ENCODE measurements around the gene SCUBE2. TPM values are rescaled to one million over a fixed set of nuclear protein-coding genes. Genes with fewer than 3 reads are reported as not detected.

The SCUBE2 gene
- total RNA-seq, 3 donors from 2014 or later (not counting 1 experiment from before 2014, with no cell fraction given), result not detected

DNA sequence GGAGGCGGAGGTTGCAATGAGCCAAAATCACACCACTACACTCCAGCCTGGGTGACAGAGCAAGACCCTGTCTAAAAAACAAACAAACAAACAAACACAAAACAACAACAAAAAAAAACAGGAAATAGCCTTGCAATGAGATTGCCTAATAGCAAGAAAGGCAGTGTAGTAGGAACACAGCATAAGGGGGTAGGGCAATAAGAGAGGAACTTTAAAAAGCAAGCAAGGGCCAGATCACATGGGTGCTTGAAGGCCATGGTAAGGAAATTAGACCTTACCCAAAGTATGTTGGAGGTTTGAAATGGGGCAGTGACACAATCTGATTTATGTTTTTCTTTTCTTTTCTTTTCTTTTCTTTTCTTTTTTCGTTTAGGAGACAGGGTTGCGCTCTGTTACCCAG is 52.9 kb downstream of the SCUBE2 start:
- H3K27ac ChIP-seq (ENCODE audit: low read length), result no peak overlapping the region
- WGBS (ENCODE audit: insufficient coverage), result 84% methylated on average over 3 of the region's 3 CpGs
- intact Hi-C loops (cut with micrococcal nuclease), result no loop called here
- no peaks in the 10 kb centered on the region for H3K9me3 ChIP-seq (ENCODE audit: control insufficient read depth, insufficient read depth, low read length)
- no peaks in the 10 kb centered on the region for H3K4me1 ChIP-seq (ENCODE audit: control insufficient read depth, insufficient read depth, low read length)
- ATAC-seq (no peak), DNase-seq (no peak)
- no peaks in the 10 kb centered on the region for H3K36me3 ChIP-seq (ENCODE audit: control insufficient read depth, insufficient read depth, low read length)
- H3K9me3 Mint-ChIP-seq, result no peaks in the 10 kb centered on the region
- no peaks in the 10 kb centered on the region for H3K36me3 Mint-ChIP-seq
- H3K27me3 ChIP-seq (ENCODE audit: control insufficient read depth, insufficient read depth, low read length), result no peaks in the 10 kb centered on the region
- H3K4me3 Mint-ChIP-seq, result no peak overlapping the region
- peaks cover 3 to 13% of the 10 kb centered on the region in 2 donors for H3K27me3 Mint-ChIP-seq (ENCODE audit: low read depth in 2 of 2)
- TF ChIP-seq CTCF (IDR thresholded peaks at IDR 0.05), result no peak
- no peak overlapping the region for H3K4me3 ChIP-seq (ENCODE audit: low read length)
- H3K27ac Mint-ChIP-seq, result no peak overlapping the region
- H3K4me1 Mint-ChIP-seq, result no peaks in the 10 kb centered on the region

DNA sequence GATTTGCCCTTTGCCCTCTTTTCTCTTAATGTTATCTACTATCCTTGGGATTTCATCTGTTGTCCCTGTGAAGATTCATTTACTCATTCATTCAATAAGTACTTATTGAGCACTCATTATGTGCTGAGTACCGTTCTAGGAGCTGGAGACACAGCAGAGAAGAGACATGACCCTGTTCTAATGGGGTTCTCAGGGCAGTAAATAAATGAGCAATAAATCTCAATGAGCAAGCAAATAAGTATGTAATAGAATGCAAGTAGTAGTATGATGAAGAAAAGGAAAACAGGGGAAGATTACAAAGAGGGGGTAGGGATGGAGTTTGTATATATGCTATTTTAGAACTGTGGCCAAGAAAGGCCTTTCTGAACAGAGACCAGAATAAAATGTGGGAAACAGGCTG is 53.4 kb downstream of the SCUBE2 start:
- H3K9me3 ChIP-seq (ENCODE audit: control insufficient read depth, insufficient read depth, low read length), result no peaks in the 10 kb centered on the region
- no peaks in the 10 kb centered on the region for H3K36me3 ChIP-seq (ENCODE audit: control insufficient read depth, insufficient read depth, low read length)
- no peak for DNase-seq
- 95% methylated on average over 1 of the region's 1 CpG for WGBS (ENCODE audit: insufficient coverage)
- no peaks in the 10 kb centered on the region for H3K27me3 ChIP-seq (ENCODE audit: control insufficient read depth, insufficient read depth, low read length)
- H3K4me1 Mint-ChIP-seq, result no peaks in the 10 kb centered on the region
- no peak for TF ChIP-seq CTCF (IDR thresholded peaks at IDR 0.05)
- no peak overlapping the region for H3K4me3 Mint-ChIP-seq
- peaks cover 3 to 13% of the 10 kb centered on the region in 2 donors for H3K27me3 Mint-ChIP-seq (ENCODE audit: low read depth in 2 of 2)
- H3K9me3 Mint-ChIP-seq, result no peaks in the 10 kb centered on the region
- H3K4me1 ChIP-seq (ENCODE audit: control insufficient read depth, insufficient read depth, low read length), result no peaks in the 10 kb centered on the region
- H3K27ac ChIP-seq (ENCODE audit: low read length), result no peak overlapping the region
- no peak for ATAC-seq
- H3K27ac Mint-ChIP-seq, result no peak overlapping the region
- no peak overlapping the region for H3K4me3 ChIP-seq (ENCODE audit: low read length)
- intact Hi-C loops (cut with micrococcal nuclease), result no loop called here
- no peaks in the 10 kb centered on the region for H3K36me3 Mint-ChIP-seq

- Histone ChIP-seq H3K36me3 (ENCODE audit: control insufficient read depth, insufficient read depth, low read length) (no peaks in the 10 kb centered on the region), H3K27ac (ENCODE audit: low read length) (no peak overlapping the region), H3K4me3 (ENCODE audit: low read length) (no peak overlapping the region), H3K27me3 (ENCODE audit: control insufficient read depth, insufficient read depth, low read length) (no peaks in the 10 kb centered on the region), H3K4me1 (ENCODE audit: control insufficient read depth, insufficient read depth, low read length) (no peaks in the 10 kb centered on the region), H3K9me3 (ENCODE audit: control insufficient read depth, insufficient read depth, low read length) (no peaks in the 10 kb centered on the region)
- no peak for TF ChIP-seq CTCF (IDR thresholded peaks at IDR 0.05)
- 70% methylated on average over 7 of the region's 7 CpGs for WGBS (ENCODE audit: insufficient coverage)
- ATAC-seq (no peak), DNase-seq (no peak)
- Mint-ChIP-seq H3K4me1 (no peaks in the 10 kb centered on the region), H3K9me3 (no peaks in the 10 kb centered on the region), H3K36me3 (no peaks in the 10 kb centered on the region), H3K27me3 (ENCODE audit: low read depth in 2 of 2) (peaks cover 3 to 13% of the 10 kb centered on the region in 2 donors), H3K27ac (no peak overlapping the region), H3K4me3 (no peak overlapping the region)
- intact Hi-C loops (cut with micrococcal nuclease), result no loop called here
Measured at GRCh38 chr11:9037046-9037780, 54.2 kb downstream of the SCUBE2 start.

- H3K4me3 Mint-ChIP-seq, result no peak overlapping the region
- no peak for TF ChIP-seq CTCF (IDR thresholded peaks at IDR 0.05)
- intact Hi-C loops (cut with micrococcal nuclease), result no loop called here
- Histone ChIP-seq H3K9me3 (ENCODE audit: control insufficient read depth, insufficient read depth, low read length) (no peaks in the 10 kb centered on the region), H3K36me3 (ENCODE audit: control insufficient read depth, insufficient read depth, low read length) (no peaks in the 10 kb centered on the region), H3K4me3 (ENCODE audit: low read length) (no peak overlapping the region), H3K4me1 (ENCODE audit: control insufficient read depth, insufficient read depth, low read length) (no peaks in the 10 kb centered on the region), H3K27me3 (ENCODE audit: control insufficient read depth, insufficient read depth, low read length) (no peaks in the 10 kb centered on the region), H3K27ac (ENCODE audit: low read length) (no peak overlapping the region)
- no peak for ATAC-seq
- H3K27ac Mint-ChIP-seq, result no peak overlapping the region
- no peak for DNase-seq
- H3K4me1 Mint-ChIP-seq, result no peaks in the 10 kb centered on the region
- WGBS (ENCODE audit: insufficient coverage), result 59% methylated on average over 5 of the region's 5 CpGs
- peaks cover 3 to 5% of the 10 kb centered on the region in 2 donors for H3K27me3 Mint-ChIP-seq (ENCODE audit: low read depth in 2 of 2)
- no peaks in the 10 kb centered on the region for H3K9me3 Mint-ChIP-seq
- no peaks in the 10 kb centered on the region for H3K36me3 Mint-ChIP-seq
Measured at GRCh38 chr11:9030601-9031000, 60.8 kb downstream of the SCUBE2 start.

Measured in natural killer cell (primary cell).